Measurements from ENCODE around the gene RPS6KA4.
"Not testable (repeated sequence)": the region's sequence is repeated elsewhere in the genome, so short reads cannot be mapped to it uniquely, and the experiment has no call there.

The RPS6KA4 gene

DNA sequence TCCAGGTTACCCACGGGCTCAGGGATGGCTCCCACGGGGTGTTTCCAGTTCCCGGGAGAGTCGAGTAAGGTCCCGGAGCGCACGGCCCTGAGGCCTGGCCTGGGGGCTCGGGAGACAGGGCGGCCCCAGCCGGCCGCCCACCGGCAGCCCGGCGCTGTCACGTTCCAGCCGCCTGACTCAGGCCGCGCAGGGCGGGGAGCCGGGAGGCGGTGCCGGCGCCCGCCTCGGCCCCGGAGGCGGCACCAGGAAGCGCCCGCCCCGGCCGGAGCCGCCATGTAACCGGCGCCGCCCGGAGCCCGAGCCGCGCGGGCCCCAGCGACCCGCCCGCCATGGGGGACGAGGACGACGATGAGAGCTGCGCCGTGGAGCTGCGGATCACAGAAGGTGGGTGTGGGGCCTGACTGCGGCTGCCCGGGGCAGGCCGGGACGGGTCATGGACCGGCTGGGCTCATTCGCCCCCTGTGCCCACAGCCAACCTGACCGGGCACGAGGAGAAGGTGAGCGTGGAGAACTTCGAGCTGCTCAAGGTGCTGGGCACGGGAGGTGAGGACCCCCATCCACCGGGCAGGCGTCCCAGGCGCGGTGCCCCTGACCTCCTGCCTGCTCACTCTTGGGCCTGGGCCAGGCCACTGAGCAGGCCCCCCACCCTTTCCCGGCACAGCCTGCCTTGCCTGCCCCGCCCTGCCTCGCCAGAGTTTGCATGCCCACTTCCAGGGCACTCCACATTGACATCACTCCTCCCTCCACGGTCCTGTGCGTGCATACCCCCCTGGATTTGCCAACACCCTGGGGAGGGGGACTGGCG, at the start of gene RPS6KA4:
Gene RPS6KA4 (plus strand): TSS at position 256 of the 805 bp plus-strand sequence. CDS start 74 bp downstream, at position 330.
- DNase-seq = peak; percentile 65

DNA sequence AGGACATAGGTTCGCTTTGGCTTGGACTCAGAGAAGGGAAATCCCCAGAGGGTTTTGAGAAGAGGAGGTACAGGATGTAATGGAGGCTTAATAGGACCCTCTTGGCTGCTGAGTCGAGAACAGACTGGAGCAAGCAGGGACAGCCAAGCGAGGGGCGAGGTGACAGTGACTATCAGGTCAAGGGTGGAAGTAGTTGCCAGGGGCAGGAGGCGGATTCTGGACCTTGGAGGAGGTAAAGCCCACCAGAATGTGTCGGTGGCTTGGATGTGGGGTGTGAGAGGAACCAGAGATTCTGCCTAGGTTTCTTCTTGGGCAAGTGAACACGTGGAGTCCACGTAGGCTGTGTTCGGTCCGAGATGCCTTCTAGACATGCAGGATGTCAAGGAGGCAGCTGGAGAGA, 46.0 kb upstream of the RPS6KA4 start:
- DNase-seq = no peak

GRCh38 chr11:64313491-64314145, 45.3 kb upstream of the RPS6KA4 start:
- no peak for DNase-seq

- no peak for DNase-seq
These were observed 44.7 kb upstream of the RPS6KA4 start for GRCh38 chr11:64314146-64314804.

DNA sequence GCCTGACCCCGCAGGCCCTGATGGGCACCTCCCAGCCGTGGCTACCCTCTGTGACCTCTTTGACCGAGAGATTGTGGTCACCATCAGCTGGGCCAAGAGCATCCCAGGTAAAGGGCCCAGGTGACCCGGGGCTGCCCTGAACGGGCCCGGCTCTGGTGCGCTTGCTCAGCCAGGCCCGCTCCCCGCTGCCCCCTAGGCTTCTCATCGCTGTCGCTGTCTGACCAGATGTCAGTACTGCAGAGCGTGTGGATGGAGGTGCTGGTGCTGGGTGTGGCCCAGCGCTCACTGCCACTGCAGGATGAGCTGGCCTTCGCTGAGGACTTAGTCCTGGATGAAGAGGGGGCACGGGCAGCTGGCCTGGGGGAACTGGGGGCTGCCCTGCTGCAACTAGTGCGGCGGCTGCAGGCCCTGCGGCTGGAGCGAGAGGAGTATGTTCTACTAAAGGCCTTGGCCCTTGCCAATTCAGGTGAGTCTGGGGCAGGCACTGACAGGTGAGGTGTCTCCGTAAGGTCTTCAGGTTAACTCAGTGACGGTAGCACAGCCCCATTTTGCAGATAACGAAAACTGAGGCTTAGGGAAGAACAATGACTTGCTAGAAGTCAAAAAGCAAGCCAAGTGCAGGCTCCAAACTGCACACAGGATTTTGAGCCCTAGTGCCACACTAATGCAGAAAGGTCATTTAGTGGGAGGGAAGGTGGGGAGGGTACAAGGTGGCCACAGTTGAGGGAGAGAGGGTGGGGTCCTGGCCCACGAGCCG, 44.0 kb upstream of the RPS6KA4 start:
- DNase-seq = no peak

DNA sequence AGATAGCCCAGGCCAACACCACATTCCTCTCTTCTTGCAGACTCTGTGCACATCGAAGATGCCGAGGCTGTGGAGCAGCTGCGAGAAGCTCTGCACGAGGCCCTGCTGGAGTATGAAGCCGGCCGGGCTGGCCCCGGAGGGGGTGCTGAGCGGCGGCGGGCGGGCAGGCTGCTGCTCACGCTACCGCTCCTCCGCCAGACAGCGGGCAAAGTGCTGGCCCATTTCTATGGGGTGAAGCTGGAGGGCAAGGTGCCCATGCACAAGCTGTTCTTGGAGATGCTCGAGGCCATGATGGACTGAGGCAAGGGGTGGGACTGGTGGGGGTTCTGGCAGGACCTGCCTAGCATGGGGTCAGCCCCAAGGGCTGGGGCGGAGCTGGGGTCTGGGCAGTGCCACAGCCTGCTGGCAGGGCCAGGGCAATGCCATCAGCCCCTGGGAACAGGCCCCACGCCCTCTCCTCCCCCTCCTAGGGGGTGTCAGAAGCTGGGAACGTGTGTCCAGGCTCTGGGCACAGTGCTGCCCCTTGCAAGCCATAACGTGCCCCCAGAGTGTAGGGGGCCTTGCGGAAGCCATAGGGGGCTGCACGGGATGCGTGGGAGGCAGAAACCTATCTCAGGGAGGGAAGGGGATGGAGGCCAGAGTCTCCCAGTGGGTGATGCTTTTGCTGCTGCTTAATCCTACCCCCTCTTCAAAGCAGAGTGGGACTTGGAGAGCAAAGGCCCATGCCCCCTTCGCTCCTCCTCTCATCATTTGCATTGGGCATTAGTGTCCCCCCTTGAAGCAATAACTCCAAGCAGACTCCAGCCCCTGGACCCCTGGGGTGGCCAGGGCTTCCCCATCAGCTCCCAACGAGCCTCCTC, 43.1 kb upstream of the RPS6KA4 start:
- not testable (repeated sequence) for DNase-seq

DNA sequence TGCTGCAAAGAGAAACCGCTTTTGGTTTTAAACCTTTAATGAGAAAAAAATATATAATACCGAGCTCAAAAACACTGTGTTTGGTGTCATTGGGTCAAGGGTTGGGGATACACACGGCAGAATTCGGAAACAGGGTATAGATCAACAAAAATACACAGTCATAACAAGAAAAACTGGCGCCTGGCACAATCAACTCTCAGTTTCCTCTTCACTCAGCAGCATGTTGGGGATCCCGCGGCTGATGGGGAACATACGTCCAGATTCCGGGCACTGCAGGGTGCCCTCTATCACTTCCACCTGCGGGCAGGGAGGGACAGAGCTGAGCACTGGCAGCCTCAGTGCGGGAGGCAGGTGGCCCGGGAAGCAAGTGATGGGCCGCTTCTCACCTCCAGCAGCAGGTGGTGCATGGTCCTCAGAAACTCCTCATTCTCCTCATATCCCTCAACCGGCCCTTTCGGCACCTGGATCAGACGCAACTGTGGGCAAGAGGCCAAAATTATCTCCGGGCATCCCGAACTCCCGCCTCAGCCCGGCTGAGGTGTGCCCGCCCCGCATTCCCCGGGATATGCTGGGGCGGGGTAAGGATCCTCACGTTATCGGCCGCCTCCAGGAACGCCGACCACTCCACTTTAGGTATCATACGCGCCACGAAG, 42.2 kb upstream of the RPS6KA4 start:
- no peak for DNase-seq

DNA sequence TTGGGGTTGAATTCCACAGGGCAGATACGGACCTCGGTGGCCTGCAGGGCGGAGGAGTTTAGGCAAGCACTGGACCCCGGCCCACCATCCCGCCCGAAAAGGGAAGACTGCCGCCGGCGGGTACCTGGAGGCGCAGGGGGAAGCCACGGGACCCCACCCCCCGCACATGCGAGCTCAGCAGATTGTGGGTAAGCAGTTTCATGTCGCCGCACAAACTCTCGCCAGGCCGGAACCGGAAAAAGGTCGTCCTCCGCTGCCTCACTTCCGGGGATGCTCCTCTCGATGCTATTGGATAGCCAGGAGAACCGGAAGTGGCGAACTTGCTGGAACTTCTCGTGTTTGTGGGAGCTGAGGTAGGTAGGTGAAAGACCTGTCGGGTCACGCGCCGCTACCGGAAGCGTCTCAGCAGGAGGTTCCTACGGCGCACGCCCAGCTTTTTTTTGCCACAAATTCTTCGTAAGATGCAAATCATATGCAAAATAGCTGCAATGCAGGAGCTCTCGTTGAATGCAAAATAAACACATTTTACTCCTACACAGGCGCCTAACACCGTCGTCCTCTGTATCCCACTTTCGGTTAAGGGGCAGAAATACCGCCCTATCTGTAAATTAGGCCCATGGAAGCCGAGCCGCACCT, 41.5 kb upstream of the RPS6KA4 start, which contains the start of gene TRMT112:
Gene TRMT112 (minus strand): TSS at position 235 of the 636 bp plus-strand sequence. CDS start 33 bp downstream, at position 202.
- DNase-seq = peak; percentile 92

DNA sequence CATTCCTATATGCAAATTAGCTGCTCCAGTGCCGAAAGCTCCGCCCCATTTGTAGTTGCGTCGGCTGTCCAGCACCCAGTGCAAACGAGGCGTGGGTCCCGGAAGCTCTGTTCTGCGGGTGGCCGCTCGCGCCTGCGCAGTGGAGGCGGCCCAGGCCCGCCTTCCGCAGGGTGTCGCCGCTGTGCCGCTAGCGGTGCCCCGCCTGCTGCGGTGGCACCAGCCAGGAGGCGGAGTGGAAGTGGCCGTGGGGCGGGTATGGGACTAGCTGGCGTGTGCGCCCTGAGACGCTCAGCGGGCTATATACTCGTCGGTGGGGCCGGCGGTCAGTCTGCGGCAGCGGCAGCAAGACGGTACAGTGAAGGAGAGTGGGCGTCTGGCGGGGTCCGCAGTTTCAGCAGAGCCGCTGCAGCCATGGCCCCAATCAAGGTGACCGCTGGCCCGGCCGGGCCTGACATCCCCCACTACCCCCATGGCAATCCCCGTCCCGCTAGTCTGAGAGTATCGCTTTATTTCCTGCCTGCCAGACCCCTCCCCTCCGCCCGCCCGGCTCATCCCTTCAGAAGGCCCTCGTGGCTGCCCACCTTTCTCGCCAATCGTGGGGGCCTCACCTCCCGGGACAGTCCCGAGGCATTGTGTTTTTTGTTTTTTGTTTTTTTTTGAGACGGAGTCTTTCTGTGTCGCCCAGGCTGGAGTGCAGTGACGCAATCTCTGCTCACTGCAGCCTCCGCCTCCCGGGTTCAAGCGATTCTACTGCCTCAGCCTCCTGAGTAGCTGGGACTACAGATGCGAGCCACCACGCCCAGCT, 40.8 kb upstream of the RPS6KA4 start, which contains the start of gene PRDX5:
Gene PRDX5 (plus strand): TSS at position 161 of the 805 bp plus-strand sequence. CDS start 95 bp downstream, at position 256.
- peak; percentile 94 for DNase-seq

DNA sequence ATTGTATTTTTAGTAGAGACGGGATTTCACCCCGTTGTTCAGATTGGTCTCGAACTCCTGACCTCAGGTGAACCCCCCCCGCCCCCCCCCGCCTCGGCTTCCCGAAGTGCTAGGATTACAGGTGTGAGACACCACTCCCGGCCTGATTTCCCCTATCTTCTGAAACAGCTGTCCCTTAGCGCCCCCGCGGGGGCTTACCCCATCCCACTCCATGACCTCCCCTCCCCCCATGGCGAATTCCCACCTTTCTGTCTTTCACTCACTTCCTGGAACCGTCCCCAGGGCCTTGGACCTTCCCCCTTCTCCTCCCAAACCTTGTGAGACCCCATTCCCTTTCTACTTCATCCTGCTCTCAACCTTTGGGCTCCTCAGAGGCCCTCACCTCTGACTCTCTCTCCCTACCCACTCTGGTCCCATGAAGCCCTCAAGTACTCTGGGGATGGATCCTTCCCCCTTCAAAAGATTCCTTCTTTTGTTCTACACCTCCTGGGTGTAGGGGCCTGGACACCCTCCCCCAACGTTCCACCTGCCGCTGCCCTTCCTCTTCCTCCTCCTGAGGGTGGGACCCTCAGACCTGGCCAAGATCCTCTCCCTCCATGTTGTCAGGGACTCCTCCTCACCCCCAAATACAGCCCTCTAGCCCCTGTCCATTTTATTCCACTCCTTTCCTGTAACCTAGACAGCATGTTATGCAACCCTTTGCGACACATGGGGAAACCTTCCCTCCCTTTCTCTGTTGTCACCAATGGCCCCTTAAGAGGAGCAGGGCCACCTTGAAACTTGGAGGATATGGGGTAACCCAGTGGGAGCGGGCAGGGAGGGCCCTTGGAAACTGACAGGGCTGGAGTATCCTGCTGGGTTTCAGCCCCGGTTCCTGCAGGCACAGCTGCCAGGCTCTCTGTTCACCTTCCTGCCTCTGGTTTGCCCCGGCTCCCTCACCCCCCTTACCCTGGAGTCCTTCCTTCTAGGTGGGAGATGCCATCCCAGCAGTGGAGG, 39.9 kb upstream of the RPS6KA4 start:
- DNase-seq = no peak

- no peak for DNase-seq
These were observed 38.4 kb upstream of the RPS6KA4 start for GRCh38 chr11:64320556-64320955.

GRCh38 chr11:64321026-64321425, 37.9 kb upstream of the RPS6KA4 start:
- no peak for DNase-seq

- no peak for DNase-seq
These were observed 37.4 kb upstream of the RPS6KA4 start for GRCh38 chr11:64321533-64321932.

- no peak for DNase-seq
These were observed 36.1 kb upstream of the RPS6KA4 start for GRCh38 chr11:64322925-64323260.

- no peak for DNase-seq
These were observed 35.6 kb upstream of the RPS6KA4 start for GRCh38 chr11:64323373-64323772.

DNA sequence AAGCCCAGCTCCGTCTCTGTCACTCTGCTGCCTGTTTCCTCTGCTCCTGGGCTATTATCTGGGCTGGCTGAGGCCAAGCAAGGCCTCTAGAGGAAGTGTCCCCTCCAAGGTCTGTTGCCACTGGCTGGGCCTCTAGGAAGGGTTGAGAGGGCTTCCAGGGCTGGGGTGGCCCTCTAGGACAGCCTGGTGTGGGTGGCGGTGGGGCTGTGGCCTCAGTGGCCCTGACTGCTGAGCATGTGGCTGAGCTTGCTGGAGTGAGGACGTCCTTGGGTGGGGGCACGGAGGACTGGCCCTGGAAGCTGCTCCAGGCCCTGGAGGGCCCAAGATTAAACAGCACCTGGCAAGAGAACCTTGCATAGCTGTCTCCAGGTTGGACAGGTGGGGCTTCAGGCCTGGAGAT, 35.0 kb upstream of the RPS6KA4 start:
- not testable (repeated sequence) for DNase-seq

- no peak for DNase-seq
These were observed 34.1 kb upstream of the RPS6KA4 start for GRCh38 chr11:64324692-64325469.

DNA sequence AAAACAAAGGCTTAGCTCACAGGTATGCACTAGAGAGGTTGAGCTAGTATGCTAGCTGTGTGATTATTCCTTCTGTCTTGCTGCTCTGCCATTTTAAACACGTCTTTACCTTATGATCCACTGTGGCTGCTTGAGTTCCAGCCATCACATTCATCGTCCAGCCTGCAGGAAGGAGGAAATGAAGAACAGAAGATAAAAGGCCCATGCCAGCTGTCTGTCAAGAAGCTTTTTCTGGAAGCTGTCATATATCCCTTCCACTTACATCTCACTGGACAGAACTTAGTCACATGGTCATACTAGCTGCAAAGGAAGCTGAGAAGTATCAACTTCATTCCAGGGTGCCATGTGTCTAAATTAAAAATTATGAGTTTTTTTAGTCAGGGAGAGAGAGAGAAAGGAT, 31.6 kb upstream of the RPS6KA4 start:
- no peak for DNase-seq
